ENCODE data around the gene UEVLD.

DNA sequence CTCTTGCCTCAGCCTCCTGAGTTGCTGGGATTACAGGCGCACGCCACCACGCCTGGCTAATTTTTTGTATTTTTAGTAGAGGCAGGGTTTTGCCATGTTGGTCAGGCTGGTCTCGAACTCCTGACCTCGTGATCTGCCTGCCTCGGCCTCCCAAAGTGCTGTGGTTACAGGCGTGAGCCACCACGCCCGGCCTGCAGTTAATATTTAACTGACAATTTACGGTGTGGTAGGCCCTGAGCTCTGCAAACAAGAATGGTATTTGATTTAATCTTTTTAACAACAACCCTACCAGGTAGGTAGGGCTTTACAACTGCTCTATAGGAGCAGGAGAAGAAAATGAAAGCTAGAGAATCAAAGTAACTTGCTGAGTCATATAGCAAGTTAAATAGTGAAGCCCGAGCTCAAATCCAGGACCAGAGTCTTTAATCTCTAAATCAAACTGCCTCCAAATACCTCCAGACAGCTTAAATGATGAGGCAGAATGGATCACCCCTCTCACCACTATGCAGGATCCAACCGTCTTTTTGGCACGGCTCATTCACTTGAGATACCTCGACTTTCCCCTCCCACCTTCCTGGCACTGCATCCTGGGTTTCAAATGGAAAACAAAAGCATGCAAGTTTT, 9.4 kb downstream of the UEVLD start:
- TF ChIP-seq, protein P1, sequence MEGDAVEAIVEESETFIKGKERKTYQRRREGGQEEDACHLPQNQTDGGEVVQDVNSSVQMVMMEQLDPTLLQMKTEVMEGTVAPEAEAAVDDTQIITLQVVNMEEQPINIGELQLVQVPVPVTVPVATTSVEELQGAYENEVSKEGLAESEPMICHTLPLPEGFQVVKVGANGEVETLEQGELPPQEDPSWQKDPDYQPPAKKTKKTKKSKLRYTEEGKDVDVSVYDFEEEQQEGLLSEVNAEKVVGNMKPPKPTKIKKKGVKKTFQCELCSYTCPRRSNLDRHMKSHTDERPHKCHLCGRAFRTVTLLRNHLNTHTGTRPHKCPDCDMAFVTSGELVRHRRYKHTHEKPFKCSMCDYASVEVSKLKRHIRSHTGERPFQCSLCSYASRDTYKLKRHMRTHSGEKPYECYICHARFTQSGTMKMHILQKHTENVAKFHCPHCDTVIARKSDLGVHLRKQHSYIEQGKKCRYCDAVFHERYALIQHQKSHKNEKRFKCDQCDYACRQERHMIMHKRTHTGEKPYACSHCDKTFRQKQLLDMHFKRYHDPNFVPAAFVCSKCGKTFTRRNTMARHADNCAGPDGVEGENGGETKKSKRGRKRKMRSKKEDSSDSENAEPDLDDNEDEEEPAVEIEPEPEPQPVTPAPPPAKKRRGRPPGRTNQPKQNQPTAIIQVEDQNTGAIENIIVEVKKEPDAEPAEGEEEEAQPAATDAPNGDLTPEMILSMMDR (IDR thresholded peaks at IDR 0.05), result no peak
- no peak for TF ChIP-seq POLR2A (IDR thresholded peaks at IDR 0.05)
